DND-41 (cell line): ENCODE measurements around the gene SUMO2.

Source experiments
- ATAC-seq: fragments of 200-7000 bp; cut with Tn5 transposase; 3 replicates; pipeline ENCODE4 v1.9.1; 2021; ENCODE audit warnings: low read depth; ENCODE audit not compliant: insufficient read depth
- DNase-seq: peaks from one replicate; pipeline ENCODE4 v3.0.0-alpha.2; 2020
- H2AFZ ChIP-seq: 2 replicates; pipeline ENCODE4 v1.6.0; 2012; ENCODE audit warnings: low read depth, low read length
- H3K27ac ChIP-seq: 2 replicates; pipeline ENCODE4 v1.5.1; 2012; ENCODE audit warnings: low read length, inconsistent platforms
- H3K27me3 ChIP-seq: fragments of 200-600 bp; sonication (generic); 2 replicates; pipeline ENCODE4 v1.6.0; 2012; ENCODE audit warnings: low read length, mild to moderate bottlenecking, inconsistent platforms; ENCODE audit not compliant: insufficient read depth, poor library complexity
- H3K36me3 ChIP-seq: 2 replicates; pipeline ENCODE4 v1.5.1; 2012; ENCODE audit warnings: low read length, inconsistent platforms; ENCODE audit not compliant: insufficient read depth
- H3K4me1 ChIP-seq: 2 replicates; pipeline ENCODE4 v1.5.1; 2012; ENCODE audit warnings: mild to moderate bottlenecking, low read length; ENCODE audit not compliant: insufficient read depth
- H3K4me2 ChIP-seq: 2 replicates; pipeline ENCODE4 v1.6.0; 2012; ENCODE audit warnings: mild to moderate bottlenecking, moderate library complexity, low read length, inconsistent platforms; ENCODE audit not compliant: insufficient read depth
- H3K4me3 ChIP-seq, 2 experiments: fragments of 200-600 bp in 1 of 2; shearing (Covaris generic) in 1 of 2; 2 replicates each; pipeline ENCODE4 v1.5.1; 2012 to 2016; ENCODE audit warnings: inconsistent platforms in 2 of 2, low read length in 2 of 2, mild to moderate bottlenecking in 2 of 2, low read depth in 1 of 2, moderate library complexity in 1 of 2
- H3K79me2 ChIP-seq: 2 replicates; pipeline ENCODE4 v1.6.0; 2012; ENCODE audit warnings: low read length, inconsistent platforms; ENCODE audit not compliant: insufficient read depth
- H3K9ac ChIP-seq: 2 replicates; pipeline ENCODE4 v1.6.0; 2012; ENCODE audit warnings: low read depth, mild to moderate bottlenecking, inconsistent platforms, low read length, moderate library complexity
- H3K9me3 ChIP-seq: 2 replicates; pipeline ENCODE4 v1.5.1; 2012; ENCODE audit warnings: low read length, moderate library complexity, mild to moderate bottlenecking, inconsistent platforms; ENCODE audit not compliant: insufficient read depth, severe bottlenecking
- H4K20me1 ChIP-seq: 2 replicates; pipeline ENCODE4 v1.6.0; 2012; ENCODE audit warnings: low read length; ENCODE audit not compliant: insufficient read depth
- EZH2 ChIP-seq: IDR thresholded peaks from 3 replicates; pipeline ENCODE4 v1.6.1; 2012; ENCODE audit warnings: borderline replicate concordance, low read depth, mild to moderate bottlenecking, moderate library complexity, low read length, inconsistent platforms; ENCODE audit not compliant: severe bottlenecking
- TF ChIP-seq, protein P1 (sequence below): IDR thresholded peaks from 2 replicates; pipeline ENCODE4 v1.5.1; 2012; ENCODE audit warnings: borderline replicate concordance, low read length, moderate library complexity, mild to moderate bottlenecking; ENCODE audit not compliant: poor library complexity, severe bottlenecking; ENCODE audit errors: extremely low read depth

Gene SUMO2

GRCh38 chr17:75205037-75205792 is 22.5 kb upstream of the SUMO2 start, which contains the start of gene NUP85:
TSS of gene NUP85 (plus strand) at chr17:75205679. CDS start at chr17:75205762, 83 bp downstream.
- Histone ChIP-seq H3K27ac (peak within 1 kb of the TSS; percentile 91), H3K9ac (peak within 1 kb of the TSS; percentile 88), H3K27me3 (no peaks in the 10 kb centered on the region), H3K9me3 (no peaks in the 10 kb centered on the region), H3K4me1 (peaks cover 28% of the 10 kb centered on the region), H3K79me2 (peaks cover 62% of the 10 kb centered on the region), H3K4me2 (peak within 1 kb of the TSS; percentile 77), H3K4me3 (peak within 1 kb of the TSS; percentile 84), H2AFZ (peak within 1 kb of the TSS; percentile 93), H3K36me3 (peaks cover 21% of the 10 kb centered on the region), H4K20me1 (peaks cover 4% of the 10 kb centered on the region; the same call in 1 of the 2 replicates)
- peak; percentile 85 for ATAC-seq
- TF ChIP-seq, protein P1, sequence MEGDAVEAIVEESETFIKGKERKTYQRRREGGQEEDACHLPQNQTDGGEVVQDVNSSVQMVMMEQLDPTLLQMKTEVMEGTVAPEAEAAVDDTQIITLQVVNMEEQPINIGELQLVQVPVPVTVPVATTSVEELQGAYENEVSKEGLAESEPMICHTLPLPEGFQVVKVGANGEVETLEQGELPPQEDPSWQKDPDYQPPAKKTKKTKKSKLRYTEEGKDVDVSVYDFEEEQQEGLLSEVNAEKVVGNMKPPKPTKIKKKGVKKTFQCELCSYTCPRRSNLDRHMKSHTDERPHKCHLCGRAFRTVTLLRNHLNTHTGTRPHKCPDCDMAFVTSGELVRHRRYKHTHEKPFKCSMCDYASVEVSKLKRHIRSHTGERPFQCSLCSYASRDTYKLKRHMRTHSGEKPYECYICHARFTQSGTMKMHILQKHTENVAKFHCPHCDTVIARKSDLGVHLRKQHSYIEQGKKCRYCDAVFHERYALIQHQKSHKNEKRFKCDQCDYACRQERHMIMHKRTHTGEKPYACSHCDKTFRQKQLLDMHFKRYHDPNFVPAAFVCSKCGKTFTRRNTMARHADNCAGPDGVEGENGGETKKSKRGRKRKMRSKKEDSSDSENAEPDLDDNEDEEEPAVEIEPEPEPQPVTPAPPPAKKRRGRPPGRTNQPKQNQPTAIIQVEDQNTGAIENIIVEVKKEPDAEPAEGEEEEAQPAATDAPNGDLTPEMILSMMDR = no peak
- TF ChIP-seq EZH2 = no peak
- peak; percentile 93 for DNase-seq

GRCh38 chr17:75199886-75200618 is 17.3 kb upstream of the SUMO2 start:
- TF ChIP-seq EZH2 = no peak
- TF ChIP-seq, protein P1 = no peak
- H3K36me3 ChIP-seq = no peaks in the 10 kb centered on the region
- DNase-seq (no peak), ATAC-seq (no peak)
- H3K27ac ChIP-seq = no peak overlapping the region
- H3K4me1 ChIP-seq = peaks cover 9% of the 10 kb centered on the region
- H3K4me3 ChIP-seq = no peak overlapping the region
- no peak overlapping the region for H2AFZ ChIP-seq
- no peak overlapping the region for H3K9ac ChIP-seq
- H3K9me3 ChIP-seq = no peaks in the 10 kb centered on the region
- H3K4me2 ChIP-seq = no peak overlapping the region
- no peaks in the 10 kb centered on the region for H4K20me1 ChIP-seq
- peaks cover 11% of the 10 kb centered on the region for H3K79me2 ChIP-seq
- no peaks in the 10 kb centered on the region for H3K27me3 ChIP-seq

DNA sequence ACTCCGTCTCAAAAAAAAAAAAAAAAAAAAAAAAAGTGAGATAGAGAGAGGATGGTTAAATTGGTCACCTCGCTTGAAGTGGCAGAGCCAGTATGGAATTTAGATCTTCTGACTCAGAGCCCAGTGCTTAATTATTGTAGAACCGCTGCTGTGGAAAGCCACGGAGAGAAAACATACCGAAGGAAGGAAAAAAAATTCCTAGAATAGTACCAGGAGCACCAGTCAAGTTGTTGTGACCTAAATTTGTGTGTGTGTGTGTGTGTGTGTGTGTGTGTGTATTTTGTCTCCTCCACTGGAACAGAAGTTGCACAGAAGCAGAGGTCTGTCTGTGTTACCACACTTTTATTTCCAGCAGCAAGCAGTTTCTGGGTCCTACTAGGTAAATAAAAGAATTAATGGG is 12.1 kb upstream of the SUMO2 start:
- ATAC-seq (no peak), DNase-seq (no peak)
- Histone ChIP-seq H3K27me3 (no peaks in the 10 kb centered on the region), H3K27ac (no peak overlapping the region), H3K4me3 (no peak overlapping the region), H2AFZ (no peak overlapping the region), H3K4me2 (no peak overlapping the region), H3K9me3 (no peaks in the 10 kb centered on the region), H3K79me2 (no peaks in the 10 kb centered on the region), H3K9ac (no peak overlapping the region), H3K4me1 (no peaks in the 10 kb centered on the region), H3K36me3 (no peaks in the 10 kb centered on the region), H4K20me1 (no peaks in the 10 kb centered on the region)
- TF ChIP-seq EZH2 = no peak
- TF ChIP-seq, protein P1 = no peak
